ENCODE data around the gene CEP104. TPM values are rescaled to one million over a fixed set of nuclear protein-coding genes. Genes with fewer than 3 reads are reported as not detected.

Gene CEP104
- total RNA-seq, 1 experiment from 2014 or later, result 34.5 TPM

DNA sequence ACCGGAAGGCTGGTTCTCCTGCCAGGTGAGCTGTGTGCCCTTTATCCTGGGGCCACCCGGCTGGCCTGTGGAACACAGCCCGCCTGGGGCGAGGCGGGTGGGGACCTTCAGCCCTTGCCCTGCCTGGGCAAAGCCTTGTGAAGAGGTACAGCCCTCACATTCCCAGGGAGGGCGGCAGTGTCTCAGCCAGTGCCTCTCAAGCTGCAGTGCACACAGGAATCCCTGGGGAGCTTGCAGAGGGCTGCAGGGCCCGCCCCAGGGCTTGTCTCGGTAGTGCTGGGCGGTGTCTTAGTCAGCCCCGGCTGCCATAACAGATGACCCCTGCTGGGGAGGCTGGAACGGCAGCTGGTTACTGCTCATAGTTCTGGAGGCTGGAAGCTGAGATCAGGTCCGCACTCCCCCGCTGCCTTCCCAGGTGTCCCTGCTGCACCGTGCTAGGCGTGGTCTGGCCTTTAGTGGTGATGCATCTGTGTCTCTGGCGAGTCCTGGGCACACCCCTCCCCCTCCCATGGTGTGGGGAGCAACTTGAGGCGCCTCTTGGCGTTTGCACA lies 12.8 kb upstream of the CEP104 start:
- H3K4ac ChIP-seq (ENCODE audit: low read depth, low read length), result no peak overlapping the region
- no peaks in the 10 kb centered on the region for H3K79me1 ChIP-seq (ENCODE audit: insufficient read depth, low read depth, low read length, poor library complexity, severe bottlenecking)
- no peak overlapping the region for H4K5ac ChIP-seq (ENCODE audit: insufficient read length, low read depth, low read length)
- H2BK5ac ChIP-seq (ENCODE audit: insufficient read length, low read length), result no peak overlapping the region
- H2BK12ac ChIP-seq (ENCODE audit: insufficient read length, low read depth, low read length), result no peak overlapping the region
- H3K27ac Mint-ChIP-seq, result no peak overlapping the region
- H2BK15ac ChIP-seq (ENCODE audit: low read depth, low read length), result no peak overlapping the region
- H2BK20ac ChIP-seq (ENCODE audit: low read depth, low read length, poor library complexity, severe bottlenecking), result no peak overlapping the region
- no peaks in the 10 kb centered on the region for H3K23me2 ChIP-seq (ENCODE audit: insufficient read length, low read depth, low read length, poor library complexity, severe bottlenecking)
- H4K91ac ChIP-seq (ENCODE audit: insufficient read length, low read depth, low read length), result no peak overlapping the region
- no peak overlapping the region for H3K23ac ChIP-seq (ENCODE audit: insufficient read length, low read depth, low read length)
- H3K36me3 Mint-ChIP-seq (ENCODE audit: insufficient read depth in 1 of 3, low read depth in 3 of 3), result peaks cover 9 to 20% (median 18%) of the 10 kb centered on the region in 3 experiments
- no peaks in the 10 kb centered on the region for H3K27me3 Mint-ChIP-seq (ENCODE audit: low read depth)
- H3K9ac ChIP-seq (ENCODE audit: extremely low read depth, insufficient read length, low read length), result no peak overlapping the region
- no peak overlapping the region for H2BK120ac ChIP-seq (ENCODE audit: low read depth, low read length, poor library complexity, severe bottlenecking)
- H2AFZ ChIP-seq (ENCODE audit: low read length), result no peak overlapping the region
- peaks cover 6 to 8% of the 10 kb centered on the region in 2 experiments; a peak in 4 of 5 replicates for H3K9me3 Mint-ChIP-seq
- no peak overlapping the region for H3T11ph ChIP-seq (ENCODE audit: low read length)
- DNase-seq, result no peak
- H3K56ac ChIP-seq (ENCODE audit: insufficient read length, low read depth, low read length), result no peak overlapping the region
- H3K4me1 Mint-ChIP-seq, result peaks cover 2 to 6% of the 10 kb centered on the region in 2 experiments; a peak in 3 of 4 replicates
- no peak overlapping the region for H4K8ac ChIP-seq (replicated peaks; ENCODE audit: insufficient read length, low read depth, low read length)
- WGBS (ENCODE audit: extremely low coverage, insufficient read length, low lambda C conversion rate), result no CpG with 5 or more reads among the region's 18 CpGs
- TF ChIP-seq CTCF (conservative IDR thresholded peaks at IDR 0.05), result no peak
- no peaks in the 10 kb centered on the region for H3K4me1 ChIP-seq (ENCODE audit: insufficient read depth, low read length)
- no peak overlapping the region for H3K27ac ChIP-seq (ENCODE audit: insufficient read length, low read depth, low read length)
- no peak overlapping the region for H3K4me2 ChIP-seq (ENCODE audit: insufficient read depth, insufficient read length, low read length)
- H3K9me3 ChIP-seq (ENCODE audit: control insufficient read depth, low read depth, low read length), result no peaks in the 10 kb centered on the region
- no peak overlapping the region for H3K4me3 Mint-ChIP-seq
- no peaks in the 10 kb centered on the region for H4K20me1 ChIP-seq (ENCODE audit: control insufficient read depth, insufficient read depth, insufficient read length)
- no peaks in the 10 kb centered on the region for H3K79me2 ChIP-seq (ENCODE audit: insufficient read depth, low read length)
- H3K27me3 ChIP-seq (ENCODE audit: insufficient read depth, low read length), result no peaks in the 10 kb centered on the region
- no peak overlapping the region for H2AK5ac ChIP-seq (ENCODE audit: insufficient read length, low read length)
- no peak overlapping the region for H3K18ac ChIP-seq (ENCODE audit: insufficient read length, low read depth, low read length)
- no peak overlapping the region for H3K14ac ChIP-seq (ENCODE audit: insufficient read depth, low read length)

Data from H9 (cell line).